Measurements from ENCODE around the gene GBA3.

GBA3 gene

DNA sequence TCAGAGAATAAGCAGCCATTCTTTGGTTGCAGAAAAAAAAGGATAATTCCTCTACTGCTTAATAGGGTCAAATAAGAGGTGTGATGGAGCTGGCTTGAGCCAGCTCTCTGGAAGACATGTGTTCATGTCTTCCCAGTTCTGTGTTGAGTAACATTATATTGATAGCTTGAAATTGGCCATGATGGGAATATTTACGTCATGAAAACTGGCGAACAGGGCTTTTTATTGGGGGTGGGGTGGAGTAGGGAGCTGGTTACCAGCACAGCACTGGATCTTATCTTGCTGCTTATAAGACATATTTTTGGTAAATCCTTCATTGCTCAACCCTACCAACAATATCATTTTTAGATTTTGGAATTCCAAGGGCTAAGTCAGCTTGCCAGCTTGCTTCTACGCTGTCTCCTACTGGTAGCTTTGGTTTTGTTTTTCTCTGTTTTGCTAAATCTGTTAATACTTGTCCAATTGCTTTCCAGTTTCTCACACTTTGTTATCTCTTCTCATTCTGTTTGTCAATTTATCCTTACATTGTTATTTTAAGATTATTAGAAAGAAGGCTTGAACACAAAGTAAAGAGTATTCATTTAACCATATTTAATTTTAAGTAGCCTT, 25.3 kb upstream of the GBA3 start:
- TF ChIP-seq, protein P1, sequence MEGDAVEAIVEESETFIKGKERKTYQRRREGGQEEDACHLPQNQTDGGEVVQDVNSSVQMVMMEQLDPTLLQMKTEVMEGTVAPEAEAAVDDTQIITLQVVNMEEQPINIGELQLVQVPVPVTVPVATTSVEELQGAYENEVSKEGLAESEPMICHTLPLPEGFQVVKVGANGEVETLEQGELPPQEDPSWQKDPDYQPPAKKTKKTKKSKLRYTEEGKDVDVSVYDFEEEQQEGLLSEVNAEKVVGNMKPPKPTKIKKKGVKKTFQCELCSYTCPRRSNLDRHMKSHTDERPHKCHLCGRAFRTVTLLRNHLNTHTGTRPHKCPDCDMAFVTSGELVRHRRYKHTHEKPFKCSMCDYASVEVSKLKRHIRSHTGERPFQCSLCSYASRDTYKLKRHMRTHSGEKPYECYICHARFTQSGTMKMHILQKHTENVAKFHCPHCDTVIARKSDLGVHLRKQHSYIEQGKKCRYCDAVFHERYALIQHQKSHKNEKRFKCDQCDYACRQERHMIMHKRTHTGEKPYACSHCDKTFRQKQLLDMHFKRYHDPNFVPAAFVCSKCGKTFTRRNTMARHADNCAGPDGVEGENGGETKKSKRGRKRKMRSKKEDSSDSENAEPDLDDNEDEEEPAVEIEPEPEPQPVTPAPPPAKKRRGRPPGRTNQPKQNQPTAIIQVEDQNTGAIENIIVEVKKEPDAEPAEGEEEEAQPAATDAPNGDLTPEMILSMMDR (conservative IDR thresholded peaks at IDR 0.05): no peak
- TF ChIP-seq ZFX (IDR thresholded peaks at IDR 0.05): no peak
- H3K27ac ChIP-seq: no peak overlapping the region

DNA sequence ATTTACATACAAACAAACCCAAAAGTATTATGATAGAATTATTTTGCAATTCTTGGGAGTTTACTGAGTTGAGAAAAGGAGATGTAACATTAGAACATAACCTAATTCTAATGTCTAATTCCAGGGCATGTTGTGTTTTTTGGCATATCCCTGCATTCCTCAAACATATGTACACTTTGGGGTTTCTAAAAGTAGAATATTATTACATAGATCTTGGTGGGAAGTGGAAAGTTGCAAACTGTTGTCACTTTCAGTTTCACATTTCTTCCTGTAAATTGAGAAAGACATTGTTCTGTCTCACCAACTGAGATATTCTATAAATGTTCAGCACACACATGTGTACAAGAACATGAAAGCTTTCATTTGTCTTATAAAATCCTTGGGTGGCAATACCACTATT, 24.4 kb upstream of the GBA3 start:
- no peak overlapping the region for H3K27ac ChIP-seq
- TF ChIP-seq, protein P1 (conservative IDR thresholded peaks at IDR 0.05): no peak
- TF ChIP-seq ZFX (IDR thresholded peaks at IDR 0.05): no peak

DNA sequence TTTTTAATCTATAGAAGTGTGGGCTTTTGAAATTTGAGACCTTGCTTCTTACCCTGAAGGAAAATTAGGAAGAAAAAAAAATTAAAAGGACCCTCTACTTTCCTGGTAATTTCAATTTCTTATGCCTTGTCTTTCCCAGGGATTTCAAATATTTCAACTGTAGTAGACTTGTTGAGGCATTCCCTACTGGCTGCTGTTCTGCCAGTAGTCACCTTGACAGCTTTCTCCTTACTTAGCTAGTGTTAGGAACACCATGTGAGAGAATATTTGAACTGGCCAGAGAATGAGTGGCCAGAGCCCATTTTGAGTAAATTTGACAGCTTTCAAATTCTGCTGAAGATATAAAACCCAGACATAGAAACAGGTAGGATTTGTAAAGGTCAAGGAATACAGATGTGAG, 24.0 kb upstream of the GBA3 start:
- TF ChIP-seq ZFX (IDR thresholded peaks at IDR 0.05): no peak
- TF ChIP-seq, protein P1 (conservative IDR thresholded peaks at IDR 0.05): no peak
- H3K27ac ChIP-seq: no peak overlapping the region

DNA sequence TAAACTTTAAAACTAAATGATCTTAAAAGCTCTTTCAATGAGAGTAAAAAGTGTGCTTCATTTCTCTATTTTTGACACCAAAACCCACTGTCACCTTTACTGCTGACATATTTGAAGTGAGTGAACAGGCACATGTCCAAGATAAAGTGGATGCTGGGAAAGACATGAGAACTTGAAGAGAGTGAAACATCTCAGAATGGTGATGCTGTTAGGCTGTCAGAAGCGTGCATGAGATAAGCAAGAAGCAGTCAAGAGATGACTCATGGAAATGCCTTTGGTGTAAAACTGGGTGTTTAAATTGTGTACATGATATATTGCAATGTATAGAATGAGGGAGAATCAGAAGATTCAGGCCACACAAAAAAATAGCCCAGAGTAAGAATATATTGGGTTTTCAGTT, 21.8 kb upstream of the GBA3 start:
- TF ChIP-seq ZFX (IDR thresholded peaks at IDR 0.05): no peak
- TF ChIP-seq, protein P1 (conservative IDR thresholded peaks at IDR 0.05): no peak
- H3K27ac ChIP-seq: no peak overlapping the region

DNA sequence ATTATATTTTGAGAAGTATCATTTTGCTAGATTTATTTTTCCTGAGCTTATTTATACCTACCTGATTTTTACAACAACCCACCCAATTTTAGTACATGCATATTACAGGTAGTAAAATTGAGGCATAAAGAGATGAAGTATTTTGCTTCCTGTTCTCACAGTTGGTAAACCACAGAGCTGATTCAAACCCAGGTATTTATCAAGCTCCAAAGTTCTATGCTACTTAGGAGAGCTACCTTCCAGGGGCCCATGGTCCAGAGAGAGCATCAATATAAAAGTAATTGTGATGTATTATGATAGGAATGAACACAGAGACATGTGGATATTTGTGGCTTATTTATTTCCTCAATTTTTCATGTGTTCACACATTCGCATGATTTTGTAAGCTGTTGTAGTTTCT, 20.2 kb upstream of the GBA3 start:
- H3K27ac ChIP-seq: no peak overlapping the region
- TF ChIP-seq, protein P1 (conservative IDR thresholded peaks at IDR 0.05): no peak
- TF ChIP-seq ZFX (IDR thresholded peaks at IDR 0.05): no peak

DNA sequence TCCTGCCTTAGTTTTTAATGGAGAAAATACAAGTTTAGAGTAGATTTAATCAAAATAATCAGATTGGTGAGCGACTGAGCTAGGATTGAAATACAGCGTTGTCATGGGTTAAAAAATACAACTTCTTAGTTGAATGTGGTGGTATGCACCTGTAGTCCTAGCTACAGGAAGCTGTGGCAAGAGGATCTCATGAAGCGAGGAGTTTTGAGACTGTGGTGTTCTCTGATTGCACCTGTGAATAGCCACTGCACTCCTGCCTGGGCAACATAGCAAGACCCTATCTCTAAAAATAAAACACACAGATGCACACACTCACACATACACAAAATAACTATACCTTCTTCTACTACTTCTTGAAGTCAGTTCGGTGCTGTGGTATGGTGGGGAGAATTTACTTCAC, 19.8 kb upstream of the GBA3 start:
- H3K27ac ChIP-seq: no peak overlapping the region
- TF ChIP-seq, protein P1 (conservative IDR thresholded peaks at IDR 0.05): no peak
- TF ChIP-seq ZFX (IDR thresholded peaks at IDR 0.05): no peak

DNA sequence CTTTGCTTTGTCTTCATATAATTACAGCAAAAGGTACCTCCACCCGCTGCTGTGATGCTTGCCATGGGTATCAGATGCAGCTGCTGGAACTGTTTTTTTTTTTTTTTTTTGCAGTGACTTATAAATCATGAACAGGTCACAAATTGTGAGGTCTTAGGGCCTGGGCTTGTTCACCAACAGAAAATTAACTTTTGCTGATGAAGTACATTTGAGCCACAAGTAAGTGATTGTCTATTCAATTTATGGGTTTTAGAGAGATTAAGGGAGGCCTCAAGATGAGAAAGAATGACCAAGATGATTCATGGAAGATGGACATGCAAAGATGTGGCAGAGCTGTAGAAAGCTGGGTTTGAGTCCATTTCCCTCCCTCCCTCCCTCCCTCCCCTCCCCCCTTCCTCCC, 18.0 kb upstream of the GBA3 start:
- TF ChIP-seq, protein P1 (conservative IDR thresholded peaks at IDR 0.05): no peak
- TF ChIP-seq ZFX (IDR thresholded peaks at IDR 0.05): no peak
- H3K27ac ChIP-seq: no peak overlapping the region

All from C4-2B (cell line).